HuH-7.5 (cell line): ENCODE results near the gene METTL4.
"Not testable (repeated sequence)": the region's sequence is repeated elsewhere in the genome, so short reads cannot be mapped to it uniquely, and the experiment has no call there.

Experiments used
- DNase-seq: peaks from one replicate; pipeline ENCODE4 v3.0.0; 2011; ENCODE audit warnings: low spot score

Gene METTL4

DNA sequence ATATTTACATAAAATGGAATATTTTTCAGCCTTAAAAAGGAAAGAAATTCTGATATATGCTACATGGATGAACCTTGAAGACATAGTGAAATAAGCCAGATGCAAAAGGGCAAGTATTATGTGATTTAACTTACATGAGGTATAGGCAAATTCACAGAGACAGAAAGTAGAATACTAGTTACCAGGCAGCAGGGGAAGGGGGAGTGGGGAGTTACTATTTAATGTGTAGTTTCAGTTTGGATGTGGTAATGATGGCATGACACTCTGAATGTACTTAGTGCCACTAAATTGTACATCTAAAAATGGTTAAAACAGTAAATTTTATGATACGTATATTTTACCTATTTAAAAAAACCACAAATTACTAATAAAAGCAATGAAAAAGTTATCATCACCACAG is 12.1 kb downstream of the METTL4 start:
- no peak for DNase-seq

DNA sequence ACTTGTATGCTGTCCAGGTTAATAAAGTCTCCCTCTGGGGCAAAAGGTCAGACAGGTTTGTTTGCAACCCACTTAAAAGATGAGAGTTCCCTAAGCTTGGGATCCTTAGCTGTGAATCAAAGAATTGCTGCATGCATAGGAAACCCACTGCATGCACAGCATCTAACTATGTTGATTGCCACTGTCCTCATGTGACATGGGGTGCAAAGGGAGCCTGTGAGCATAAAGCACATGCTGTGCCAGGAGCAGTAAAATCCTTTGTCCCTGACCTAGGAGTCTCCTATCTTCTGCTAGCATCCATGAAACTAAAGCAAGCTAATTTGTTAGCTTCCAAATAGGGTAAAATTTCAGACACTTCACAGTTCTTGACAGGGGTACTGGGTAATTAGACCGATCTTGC is 13.8 kb downstream of the METTL4 start:
- no peak for DNase-seq

DNA sequence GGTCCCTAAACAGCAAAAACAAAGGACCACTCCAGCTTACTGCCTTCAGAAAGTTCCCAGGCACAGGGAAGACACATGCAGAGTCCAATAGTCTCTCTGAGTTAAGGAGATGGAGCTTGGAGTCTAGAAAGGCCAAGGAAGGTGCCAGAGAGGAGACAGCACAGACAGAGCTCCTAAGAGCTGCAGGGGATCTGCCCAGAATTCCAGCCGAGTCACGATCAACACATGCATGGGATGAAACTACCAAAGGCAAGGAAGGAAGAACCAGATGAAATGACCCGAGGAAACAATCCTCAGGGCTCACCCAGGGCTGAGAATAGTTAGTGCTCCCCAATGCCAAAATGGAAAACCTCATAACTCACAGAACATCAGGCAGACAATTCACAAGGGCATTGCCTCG is 15.4 kb downstream of the METTL4 start:
- DNase-seq: no peak

DNA sequence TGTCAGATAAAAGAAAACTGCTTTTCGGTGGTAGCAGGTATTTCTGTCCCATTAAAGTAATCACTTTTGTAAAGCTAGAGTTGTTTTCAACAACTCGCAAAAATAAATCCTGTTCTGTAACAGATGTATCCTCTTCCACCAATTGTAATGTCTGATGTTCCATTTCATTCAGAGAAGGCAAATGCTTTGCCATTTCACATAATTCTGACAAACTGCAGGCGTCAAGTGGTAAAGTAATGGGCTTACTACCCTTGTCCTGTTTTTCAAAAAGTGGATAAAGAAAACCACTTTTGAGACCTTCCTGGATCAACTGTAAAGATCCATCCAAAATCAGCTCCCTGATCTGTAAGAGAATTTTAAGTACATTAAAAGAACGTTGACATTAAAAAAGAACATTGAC is 16.6 kb downstream of the METTL4 start:
- DNase-seq: no peak

DNA sequence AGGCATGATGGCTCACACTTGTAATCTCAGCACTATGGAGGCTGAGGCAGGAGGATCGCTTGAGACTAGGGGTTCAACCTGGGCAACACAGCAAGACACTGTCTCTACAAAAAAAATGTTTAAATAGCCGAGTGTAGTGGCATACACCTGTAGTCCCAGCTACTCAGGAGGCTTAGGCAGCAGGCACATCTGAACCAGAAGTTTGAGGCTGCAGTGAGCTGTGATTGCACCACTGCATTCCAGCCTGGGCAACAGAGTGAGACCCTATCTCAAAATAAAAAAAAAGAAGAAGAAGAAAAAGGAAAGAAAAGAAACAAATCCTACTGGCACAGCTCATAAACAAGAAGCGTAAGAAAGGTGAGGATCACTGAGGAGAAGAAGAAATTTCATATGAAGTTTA is 19.9 kb downstream of the METTL4 start:
- DNase-seq: no peak

DNA sequence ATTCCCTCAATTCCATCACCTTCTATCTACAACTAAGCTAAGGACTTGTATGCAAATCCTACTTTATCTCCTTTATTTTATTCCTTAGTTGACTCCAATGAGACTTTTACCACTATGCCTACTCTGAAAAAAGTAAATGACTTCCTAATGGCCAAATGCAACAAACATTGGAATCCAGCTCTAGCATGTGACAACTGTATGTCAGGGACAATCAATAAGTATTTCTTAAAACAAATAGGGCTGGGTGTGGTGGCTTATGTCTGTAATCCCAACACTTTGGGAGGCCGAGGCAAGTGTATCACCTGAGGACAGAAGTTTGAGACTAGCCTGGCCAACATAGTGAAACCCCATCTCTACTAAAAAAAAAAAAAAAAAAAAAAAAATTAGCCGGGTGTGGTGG is 21.8 kb downstream of the METTL4 start:
- no peak for DNase-seq

DNA sequence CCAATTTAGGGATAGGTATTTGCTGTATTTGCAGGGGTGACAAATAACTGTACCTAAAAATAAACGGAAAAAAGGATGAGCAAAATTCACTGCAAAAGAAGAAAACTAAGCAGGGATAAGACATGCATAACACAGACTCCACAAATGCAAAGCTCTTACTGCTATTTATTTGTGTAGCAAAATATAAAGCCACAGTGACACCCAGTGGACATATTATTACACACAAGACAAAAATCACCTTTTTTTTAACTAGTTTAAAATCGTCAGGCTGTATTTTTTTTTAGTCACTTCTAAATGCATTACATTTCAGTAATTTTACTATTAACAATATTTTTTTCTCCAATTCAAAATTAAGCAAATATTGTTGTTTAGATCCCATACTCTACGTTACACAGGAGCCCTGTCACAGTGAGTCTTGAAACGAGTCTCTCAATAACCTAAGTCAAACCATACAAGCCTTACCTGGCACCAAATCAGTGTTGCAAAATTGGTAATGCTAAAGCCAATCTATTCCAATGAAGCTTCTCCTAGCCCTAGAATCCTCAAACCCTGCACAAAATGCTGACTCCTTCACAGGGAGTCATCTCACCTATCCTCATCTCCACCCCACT is 23.7 kb downstream of the METTL4 start:
- DNase-seq: no peak

DNA sequence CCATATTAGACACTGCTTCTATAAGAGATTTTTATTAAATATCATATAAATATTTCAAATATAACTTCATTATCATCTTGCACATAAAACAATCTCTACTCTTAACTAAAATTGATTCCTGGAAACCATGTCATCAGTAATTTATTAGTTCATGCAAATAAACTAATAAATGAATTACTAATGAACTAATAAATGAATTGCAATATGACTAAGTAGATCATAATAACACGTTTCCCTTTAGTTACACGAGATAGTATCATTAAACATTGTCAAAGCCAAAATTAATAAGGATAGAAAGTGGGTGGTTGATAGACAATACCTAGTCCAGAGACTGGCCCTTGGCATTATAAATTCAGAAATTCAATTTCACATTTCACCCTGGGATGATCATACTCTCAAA is 26.1 kb downstream of the METTL4 start:
- DNase-seq: no peak

DNA sequence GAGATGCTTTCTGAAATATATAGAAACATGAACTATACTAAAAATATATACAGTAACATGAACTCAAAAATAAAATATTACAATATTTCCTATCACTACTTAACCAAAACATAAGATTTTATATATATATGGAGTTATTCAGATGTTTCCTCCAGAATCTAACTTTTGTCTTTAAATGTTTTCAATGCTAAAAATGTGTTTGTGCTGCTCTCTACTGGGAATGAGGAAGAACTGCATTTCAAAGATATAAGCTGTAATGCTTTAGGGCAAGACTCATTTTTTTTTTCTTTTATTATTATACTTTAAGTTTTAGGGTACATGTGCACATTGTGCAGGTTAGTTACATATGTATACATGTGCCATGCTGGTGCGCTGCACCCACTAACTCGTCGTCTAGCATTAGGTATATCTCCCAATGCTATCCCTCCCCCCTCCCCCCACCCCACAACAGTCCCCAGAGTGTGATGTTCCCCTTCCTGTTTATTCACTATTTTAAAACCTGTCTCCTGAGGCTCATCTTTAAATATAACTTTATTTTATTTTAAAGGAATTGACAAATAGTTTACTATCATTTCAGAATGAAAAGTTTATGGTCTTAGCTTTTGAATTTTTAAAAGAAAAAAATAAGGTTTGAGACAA is 29.3 kb downstream of the METTL4 start:
- DNase-seq: not testable (repeated sequence)

DNA sequence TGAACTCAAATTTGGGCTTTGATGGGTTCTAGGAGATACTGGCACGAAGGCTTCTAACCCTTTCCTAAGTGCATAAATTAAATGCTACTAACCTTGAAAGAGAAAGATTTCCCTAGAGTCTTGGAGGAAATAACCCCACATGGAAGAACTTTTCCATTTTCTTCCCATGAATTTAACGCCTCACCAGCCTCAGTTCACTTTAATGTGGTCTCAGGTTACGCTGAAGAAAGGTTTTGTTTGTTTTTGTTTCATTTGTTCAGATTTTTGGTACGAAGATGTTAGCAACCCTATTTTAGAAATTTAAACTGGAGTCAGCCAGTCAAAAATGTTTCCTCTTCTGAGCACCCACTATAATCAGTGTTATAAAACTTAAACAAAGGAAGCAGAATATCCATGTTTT is 30.7 kb downstream of the METTL4 start:
- no peak for DNase-seq

DNA sequence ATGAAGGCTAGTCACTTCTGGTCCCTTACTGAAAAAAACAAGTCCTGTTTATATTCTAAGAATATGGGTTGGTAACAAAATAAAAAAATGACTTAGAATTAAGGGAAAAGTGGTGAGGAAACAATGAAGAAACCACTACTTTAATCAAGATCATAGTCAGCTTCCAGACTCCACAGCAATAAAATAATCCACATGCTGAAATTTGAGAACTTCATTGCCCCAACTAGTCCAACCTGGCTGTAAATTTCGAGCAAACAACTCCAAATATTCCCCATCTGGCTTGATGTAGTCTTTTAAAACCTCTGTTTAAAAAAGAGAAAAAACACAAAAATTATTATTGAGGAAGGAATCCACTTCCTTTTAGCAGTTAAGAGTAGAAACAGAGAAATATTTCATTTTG is 32.5 kb downstream of the METTL4 start:
- no peak for DNase-seq

DNA sequence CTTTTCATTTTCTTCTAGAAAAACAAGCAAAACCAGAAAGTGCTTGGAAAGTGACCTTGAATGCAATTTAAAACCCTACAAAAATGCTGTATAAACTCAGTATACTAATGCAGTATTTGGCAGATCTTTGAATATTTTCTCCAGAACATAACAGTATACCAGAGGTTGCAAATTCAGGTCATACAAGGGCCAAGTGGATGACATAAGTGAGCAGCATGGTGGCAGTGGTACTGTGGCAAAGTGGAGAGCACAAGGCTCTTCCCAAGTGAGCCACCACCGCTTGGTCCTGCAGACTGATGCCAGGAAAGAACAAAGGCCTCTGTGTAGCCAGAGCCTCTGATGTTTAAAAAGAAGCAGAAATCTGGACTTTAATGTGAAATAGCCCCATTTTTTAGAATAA is 33.1 kb downstream of the METTL4 start:
- no peak for DNase-seq

DNA sequence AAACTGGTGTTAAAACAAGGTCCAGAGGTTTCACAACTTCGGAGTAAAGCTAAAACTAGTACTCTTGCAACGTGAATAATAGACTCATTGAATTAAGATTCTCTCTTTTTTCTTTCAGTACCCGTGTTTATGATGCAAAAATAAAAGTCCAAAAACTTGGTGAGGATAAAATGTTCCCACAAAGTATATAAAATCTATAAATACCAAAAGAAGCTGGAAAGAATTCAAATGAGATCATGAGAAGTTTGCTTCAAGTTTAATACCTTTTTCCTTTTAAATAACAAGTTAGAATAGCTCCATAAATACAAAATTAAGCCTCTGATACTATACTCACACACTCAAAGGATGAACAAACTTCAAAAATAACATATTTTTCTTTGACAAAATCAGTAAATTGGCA is 34.0 kb downstream of the METTL4 start:
- no peak for DNase-seq

DNA sequence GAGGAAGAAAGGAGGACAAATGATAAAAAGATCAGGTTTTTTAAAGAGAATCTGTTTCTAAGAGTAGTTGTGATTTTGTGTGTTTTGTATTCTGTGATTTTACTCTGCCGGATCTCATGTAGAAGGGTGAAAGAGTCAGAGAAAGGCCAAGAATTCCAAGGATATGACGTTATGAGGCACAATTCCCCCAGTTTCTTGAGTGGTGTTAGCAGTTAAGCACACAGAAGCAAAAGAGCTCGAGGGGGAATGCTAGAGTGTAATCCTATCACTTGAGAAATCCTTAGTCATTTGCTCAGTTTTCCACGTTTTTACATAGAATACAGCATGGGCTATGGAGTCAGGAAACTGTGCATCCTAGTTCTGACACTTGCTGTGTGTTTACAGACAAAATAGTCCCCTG is 34.8 kb downstream of the METTL4 start:
- DNase-seq: no peak

DNA sequence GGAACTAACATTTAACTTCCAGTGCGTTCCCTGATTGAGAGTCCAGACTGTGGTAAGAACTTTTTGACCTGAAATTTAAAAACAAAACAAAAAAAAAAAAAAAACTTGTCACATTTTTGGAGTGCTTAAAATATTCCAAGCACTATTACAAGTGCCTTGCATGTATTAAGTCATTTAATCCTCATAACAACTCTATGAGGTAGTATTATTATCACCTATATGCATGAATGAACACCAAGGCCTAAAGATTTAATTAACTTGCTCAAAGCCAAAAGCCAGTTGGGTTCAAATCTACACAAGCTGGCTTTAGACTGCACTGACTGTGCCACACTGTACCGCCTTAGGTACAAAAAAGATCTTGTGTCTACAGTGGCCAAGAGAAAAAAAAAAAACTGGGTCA is 35.2 kb downstream of the METTL4 start:
- no peak for DNase-seq

DNA sequence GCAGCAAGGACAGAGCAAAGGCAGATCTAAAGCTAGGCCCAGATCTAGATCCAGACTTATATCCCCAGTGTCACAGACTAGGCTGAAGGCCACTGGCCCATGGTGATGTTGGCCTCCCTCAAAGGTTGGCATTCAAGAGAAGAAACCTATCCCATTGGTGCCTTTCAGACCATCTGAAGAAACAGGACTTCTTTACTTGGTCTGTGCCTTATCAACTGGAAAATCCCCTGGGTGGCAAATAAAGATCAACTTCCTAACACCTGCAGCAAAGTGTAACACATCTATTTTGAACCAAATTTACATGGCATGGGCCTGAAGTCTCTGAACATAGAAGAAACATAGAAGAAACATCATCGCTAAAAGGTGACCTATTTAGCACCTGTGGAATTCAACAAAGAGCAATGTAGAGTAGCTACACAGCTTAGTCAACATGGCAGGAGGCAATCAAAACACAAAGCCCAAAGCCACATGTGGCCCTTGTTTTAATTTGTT is 35.8 kb downstream of the METTL4 start:
- no peak for DNase-seq

DNA sequence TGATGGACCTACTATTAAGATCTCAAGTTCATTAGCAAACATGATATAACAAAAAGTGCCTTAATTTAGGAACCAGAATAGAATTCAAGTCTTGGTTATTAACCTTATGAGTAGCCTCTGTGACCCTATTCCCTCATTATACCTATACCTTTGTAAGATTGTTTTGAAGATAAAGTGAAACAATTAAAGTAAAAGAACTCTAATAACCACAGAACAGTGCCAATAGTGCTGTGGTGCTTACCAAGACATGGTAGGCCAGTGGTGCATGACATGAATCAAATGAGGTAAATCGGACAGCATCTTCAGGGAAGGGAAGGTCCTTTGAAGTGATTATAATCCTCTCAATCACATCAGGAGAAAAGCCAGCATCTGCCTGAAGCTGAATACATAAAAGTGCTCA is 36.4 kb downstream of the METTL4 start:
- no peak for DNase-seq

DNA sequence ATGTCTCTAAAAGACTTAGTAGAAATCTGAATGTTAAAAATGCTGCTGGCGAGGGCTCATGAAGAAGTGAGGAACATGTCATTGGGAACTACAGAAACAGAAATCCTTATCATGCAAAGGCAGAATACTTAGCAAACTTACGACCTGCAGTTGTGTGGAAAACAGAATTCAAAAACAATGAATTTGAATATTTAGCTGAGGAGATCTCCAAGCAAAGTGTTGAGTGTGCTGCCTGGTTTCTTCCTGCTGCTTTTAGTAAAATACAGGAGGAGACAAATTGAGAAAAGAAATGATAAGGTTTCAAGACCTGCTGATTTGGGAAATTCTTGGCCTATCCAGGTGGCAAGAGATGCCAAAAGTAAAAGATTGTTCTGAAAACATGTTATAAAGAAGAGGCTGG is 38.5 kb downstream of the METTL4 start:
- DNase-seq: no peak

DNA sequence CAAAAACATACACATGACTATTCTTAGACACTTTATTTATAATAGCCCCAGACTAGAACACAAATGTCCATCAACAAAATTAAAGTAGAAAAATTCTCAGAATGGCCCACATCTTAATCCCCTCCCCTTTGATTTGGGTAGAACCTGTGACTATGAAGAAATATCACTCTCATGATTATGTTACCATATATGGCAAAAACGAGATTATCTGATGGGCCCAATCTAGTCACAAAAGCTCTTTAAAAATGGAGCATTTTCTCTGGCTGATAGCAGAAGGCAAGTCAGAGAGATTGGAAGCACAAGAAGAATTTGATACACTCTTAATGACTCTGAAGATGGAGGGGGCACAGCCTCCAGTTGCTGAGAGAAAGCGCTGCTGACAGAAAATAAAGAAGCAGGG is 39.6 kb downstream of the METTL4 start:
- no peak for DNase-seq

DNA sequence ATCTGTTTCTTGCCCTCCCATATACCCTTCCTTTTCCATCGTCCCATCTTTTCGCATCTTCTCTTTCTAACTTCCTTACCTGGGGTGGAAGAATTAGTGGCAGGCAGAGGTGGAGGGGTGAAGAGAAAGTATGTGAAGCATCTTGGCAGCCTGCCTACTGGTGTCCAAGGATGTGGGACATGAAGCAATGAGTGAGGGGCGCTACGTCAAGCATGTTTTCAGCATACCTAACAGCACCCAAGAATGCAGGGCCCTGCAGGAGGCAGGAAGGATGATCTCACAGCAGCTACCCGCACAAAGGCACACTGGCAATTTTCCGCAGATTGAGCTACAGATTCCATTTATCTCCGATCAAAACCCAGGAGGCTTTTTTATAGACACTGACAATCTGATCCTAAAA is 42.2 kb downstream of the METTL4 start:
- DNase-seq: no peak

DNA sequence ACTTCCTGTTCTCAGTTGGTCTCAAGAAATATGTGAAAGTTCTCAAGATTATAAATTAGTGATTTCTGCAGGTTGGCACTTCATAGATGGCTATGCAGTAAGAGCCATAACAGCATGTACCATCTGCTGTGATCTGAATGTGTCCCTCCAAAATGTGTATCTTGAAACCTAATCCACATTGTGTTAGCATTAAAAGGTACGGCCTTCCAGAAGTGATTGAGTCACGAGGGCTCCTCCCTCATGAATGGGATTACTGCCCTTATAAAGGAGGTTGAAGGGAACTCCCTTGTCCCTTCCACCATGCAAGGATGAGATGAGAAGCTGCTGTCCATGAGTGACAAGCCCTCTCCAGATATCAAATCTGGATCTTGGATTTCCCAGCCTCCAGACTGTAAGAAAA is 45.0 kb downstream of the METTL4 start:
- no peak for DNase-seq

DNA sequence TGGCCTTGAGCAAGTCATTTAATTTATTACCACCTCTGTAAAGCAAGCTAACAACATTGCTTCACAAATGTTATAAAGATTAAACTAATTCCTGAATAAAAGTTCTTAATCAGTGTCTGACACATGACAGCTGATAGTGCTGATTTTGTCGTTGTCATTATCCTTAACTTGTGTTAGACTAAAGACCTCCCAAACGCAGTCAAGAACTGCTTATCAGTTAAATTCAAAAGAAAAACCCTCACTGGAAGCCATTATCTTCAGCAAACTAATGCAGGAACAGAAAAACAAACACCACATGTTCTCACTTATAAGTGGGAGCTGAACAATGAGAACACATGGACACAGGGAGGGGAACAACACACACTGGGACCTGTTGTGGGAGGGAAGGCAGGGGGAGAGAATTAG is 46.5 kb downstream of the METTL4 start:
- not testable (repeated sequence) for DNase-seq

DNA sequence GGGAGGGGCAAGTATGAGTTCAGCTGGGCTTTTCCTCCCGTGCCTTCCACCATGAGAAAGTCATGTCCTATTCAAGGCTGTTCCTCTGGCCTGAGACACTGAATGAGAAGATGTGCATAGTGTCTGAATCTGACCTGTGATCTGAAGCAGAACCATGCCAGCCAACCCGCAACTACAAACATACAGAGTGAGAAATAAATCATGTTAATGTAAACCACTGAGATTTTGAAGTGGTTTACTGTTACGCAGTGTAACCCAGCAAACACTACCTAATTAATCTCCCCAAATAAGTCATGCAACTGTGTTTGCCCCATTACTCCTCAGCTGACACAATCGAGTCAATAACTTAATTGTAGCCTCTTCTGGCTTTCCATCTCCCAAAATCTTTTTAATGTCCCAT is 49.2 kb downstream of the METTL4 start:
- DNase-seq: no peak

DNA sequence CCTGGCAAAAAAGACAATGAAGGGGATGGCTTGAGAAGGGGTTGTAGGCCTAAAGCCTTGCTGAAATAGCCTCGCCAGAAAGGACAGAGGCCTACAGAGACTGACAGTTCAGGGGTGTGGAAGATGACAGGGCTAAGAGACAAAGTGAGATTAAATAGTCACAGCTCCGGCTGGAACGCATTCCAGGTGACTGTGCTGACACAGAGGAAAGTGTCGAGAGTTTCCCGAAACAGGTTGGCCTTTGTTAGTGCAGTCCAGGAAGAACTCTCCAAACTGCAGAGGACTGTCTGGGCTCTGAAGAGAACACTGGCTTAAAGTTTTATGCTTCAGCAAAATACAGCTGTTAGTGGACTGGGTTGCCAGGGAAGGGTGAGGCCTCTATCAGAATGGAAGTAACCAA is 52.8 kb downstream of the METTL4 start:
- no peak for DNase-seq
